IgD-negative memory B cell (primary cell): ENCODE data around the gene UBN1. TPM values are rescaled to one million over a fixed set of nuclear protein-coding genes. Genes with fewer than 3 reads are reported as not detected.
"Not testable (repeated sequence)": the region's sequence is repeated elsewhere in the genome, so short reads cannot be mapped to it uniquely, and the experiment has no call there.

Source experiments
- H3K27ac Mint-ChIP-seq, 3 donors: one replicate each; pipeline ENCODE4 v1.8.0; 2020 to 2022; ENCODE audit warnings: mild to moderate bottlenecking in 3 of 3, mixed read lengths in 3 of 3, moderate library complexity in 1 of 3
- H3K27me3 Mint-ChIP-seq: one replicate; pipeline ENCODE4 v1.8.0; 2021; ENCODE audit warnings: mixed read lengths
- H3K36me3 Mint-ChIP-seq: one replicate; pipeline ENCODE4 v1.8.0; 2020; ENCODE audit warnings: mild to moderate bottlenecking, mixed read lengths
- H3K4me1 Mint-ChIP-seq, 3 donors: one replicate each; pipeline ENCODE4 v1.8.0; 2020 to 2022; ENCODE audit warnings: mixed read lengths in 3 of 3, mild to moderate bottlenecking in 1 of 3
- H3K4me3 Mint-ChIP-seq, 4 donors: one replicate each; pipeline ENCODE4 v1.8.0; 2020 to 2022; ENCODE audit warnings: mild to moderate bottlenecking in 4 of 4, mixed read lengths in 4 of 4, moderate library complexity in 3 of 4
- H3K9me3 Mint-ChIP-seq, 3 donors: one replicate each; pipeline ENCODE4 v1.8.0; 2020 to 2021; ENCODE audit warnings: mixed read lengths in 3 of 3, mild to moderate bottlenecking in 1 of 3
- polyA plus RNA-seq: library from polyadenylated mRNA; unstranded; fragments of 300-500 nt; fragmentation: Illumina TruSeq; gene quantifications from one replicate; pipeline ENCODE4 v1.2.3, GENCODE V29; 2021

UBN1 gene
- polyA plus RNA-seq, 1 donor from 2014 or later: 15.9 TPM

GRCh38 chr16:4928227-4928626, 80.9 kb downstream of the UBN1 start:
- peaks cover 7% of the 10 kb centered on the region for H3K36me3 Mint-ChIP-seq
- peaks cover 8 to 18% (median 17%) of the 10 kb centered on the region in 3 donors for H3K9me3 Mint-ChIP-seq
- H3K4me3 Mint-ChIP-seq: no peak overlapping the region

GRCh38 chr16:4929619-4930018, 82.3 kb downstream of the UBN1 start:
- peaks cover 16% of the 10 kb centered on the region for H3K27me3 Mint-ChIP-seq
- H3K9me3 Mint-ChIP-seq: peaks cover 8 to 18% (median 17%) of the 10 kb centered on the region in 3 donors
- not testable (repeated sequence) for H3K4me1 Mint-ChIP-seq, H3K4me3 Mint-ChIP-seq, H3K27ac Mint-ChIP-seq, H3K36me3 Mint-ChIP-seq

More at GRCh38 chr16:4928227-4928626, 80.9 kb downstream of the UBN1 start:
- Mint-ChIP-seq H3K4me1 (no peaks in the 10 kb centered on the region), H3K27me3 (peaks cover 8% of the 10 kb centered on the region), H3K27ac (no peak overlapping the region)

- no peak overlapping the region for H3K27ac Mint-ChIP-seq
- H3K36me3 Mint-ChIP-seq: peaks cover 4% of the 10 kb centered on the region
- H3K4me3 Mint-ChIP-seq: no peak overlapping the region
- no peaks in the 10 kb centered on the region for H3K4me1 Mint-ChIP-seq
- H3K9me3 Mint-ChIP-seq: peaks cover 5 to 12% (median 8%) of the 10 kb centered on the region in 3 donors
- peaks cover 28% of the 10 kb centered on the region for H3K27me3 Mint-ChIP-seq
Observed at GRCh38 chr16:4931381-4931780, 84.1 kb downstream of the UBN1 start.

Other genes starting within 250 kb of the UBN1 start
- 6.7 TPM for gene UBALD1, start 232.6 kb upstream of the UBN1 start, polyA plus RNA-seq
- 8.5 TPM for gene MGRN1, start 222.7 kb upstream of the UBN1 start, polyA plus RNA-seq
- 74.0 TPM for gene NUDT16L1, start 153.9 kb upstream of the UBN1 start, polyA plus RNA-seq
- 5.3 TPM for gene ANKS3, start 113.2 kb upstream of the UBN1 start, polyA plus RNA-seq
- 0.35 TPM for gene DNAAF8, start 112.9 kb upstream of the UBN1 start, polyA plus RNA-seq
- gene ZNF500, start 80.3 kb upstream of the UBN1 start, polyA plus RNA-seq: 17.8 TPM
- gene SEPTIN12, start 59.1 kb upstream of the UBN1 start, polyA plus RNA-seq: not detected
- gene SMIM22, start 52.1 kb upstream of the UBN1 start, polyA plus RNA-seq: not detected
- gene ROGDI, start 44.8 kb upstream of the UBN1 start, polyA plus RNA-seq: 4.0 TPM
- 44.2 TPM for gene GLYR1, start 193 bp upstream of the UBN1 start, polyA plus RNA-seq
- gene PPL, start 89.7 kb downstream of the UBN1 start, polyA plus RNA-seq: 0.55 TPM
- 0.03 TPM for gene SEC14L5, start 110.8 kb downstream of the UBN1 start, polyA plus RNA-seq
- gene NAGPA, start 186.5 kb downstream of the UBN1 start, polyA plus RNA-seq: 37.8 TPM
- gene C16orf89, start 218.5 kb downstream of the UBN1 start, polyA plus RNA-seq: not detected
- 24.5 TPM for gene ALG1, start 224.4 kb downstream of the UBN1 start, polyA plus RNA-seq